ENCODE results near the gene DVL1.

The DVL1 gene

GRCh38 chr1:1314678-1315335, 34.4 kb downstream of the DVL1 start:
- DNase-seq (ENCODE audit: low read depth): no peak

DNA sequence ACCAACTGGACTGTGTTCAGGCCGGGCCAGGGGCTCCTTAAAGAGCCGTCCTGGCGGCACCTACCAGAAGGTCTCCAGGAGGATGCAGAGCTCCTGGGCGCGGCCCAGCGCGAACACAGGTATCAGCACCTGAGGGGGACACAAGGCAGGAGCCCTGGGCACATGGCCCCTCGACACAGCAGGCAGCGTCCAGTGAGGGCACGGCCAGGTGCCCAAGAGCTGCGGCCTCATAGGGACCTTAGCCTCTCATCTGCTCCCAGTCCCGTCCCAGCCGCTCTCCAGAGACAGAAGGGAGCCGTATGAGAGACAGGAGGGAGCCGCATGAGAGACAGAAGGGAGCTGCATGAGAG, 35.0 kb downstream of the DVL1 start:
- DNase-seq (ENCODE audit: low read depth): no peak
- TF ChIP-seq CTCF (IDR thresholded peaks at IDR 0.05; ENCODE audit: insufficient read depth, low read depth, low read length, missing control alignments): no peak
- H3K4me3 ChIP-seq (ENCODE audit: low read depth, low read length): no peak overlapping the region

More at GRCh38 chr1:1314678-1315335, 34.4 kb downstream of the DVL1 start:
- H3K4me3 ChIP-seq (ENCODE audit: low read depth, low read length): no peak overlapping the region
- TF ChIP-seq CTCF (IDR thresholded peaks at IDR 0.05; ENCODE audit: insufficient read depth, low read depth, low read length, missing control alignments): no peak

- no peak overlapping the region for H3K4me3 ChIP-seq (ENCODE audit: low read depth, low read length)
These were observed 35.5 kb downstream of the DVL1 start for GRCh38 chr1:1313500-1314236.

DNA sequence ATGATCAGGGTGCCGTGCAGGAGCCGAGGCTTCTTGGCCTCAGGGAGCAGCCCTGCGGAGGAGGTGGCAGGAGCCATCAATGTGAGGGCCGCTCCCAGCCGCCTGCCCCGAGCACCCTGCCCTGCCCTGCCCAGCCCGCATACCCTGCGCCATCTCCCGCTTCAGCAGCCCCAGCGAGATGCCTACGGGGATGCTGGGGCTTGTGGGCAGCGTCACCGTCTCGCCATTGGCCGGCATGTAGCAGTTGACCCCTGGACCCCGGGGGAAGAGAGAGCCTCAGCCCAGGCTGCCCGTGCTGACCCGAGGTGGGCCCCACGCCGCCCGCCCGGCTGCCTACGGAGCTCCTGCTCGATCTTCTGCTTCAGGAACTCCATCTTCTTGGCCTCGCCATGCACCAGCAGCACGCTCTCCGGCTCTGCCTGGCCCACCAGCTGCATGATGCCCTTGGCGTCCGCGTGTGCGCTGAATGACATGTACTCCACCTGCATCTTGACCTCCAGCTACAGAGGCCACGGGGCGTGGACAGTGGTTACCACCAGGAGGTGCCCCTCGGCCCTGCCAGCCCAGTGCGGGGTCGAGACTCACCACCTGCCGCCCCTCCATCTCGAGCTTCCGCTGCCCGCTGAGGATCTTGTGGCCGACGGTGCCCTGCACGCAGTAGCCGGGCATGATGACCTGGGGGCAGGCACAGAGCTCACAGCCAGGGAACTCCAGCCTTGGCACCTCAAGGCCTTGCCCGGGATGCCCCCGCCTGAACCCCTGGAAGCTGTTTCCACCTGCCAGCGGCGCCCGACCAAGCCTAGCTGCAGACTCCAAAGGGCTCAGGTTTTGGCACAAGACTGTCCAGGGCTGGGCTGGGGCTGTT, 36.5 kb downstream of the DVL1 start:
- no peak for TF ChIP-seq CTCF (IDR thresholded peaks at IDR 0.05; ENCODE audit: insufficient read depth, low read depth, low read length, missing control alignments)
- no peak for DNase-seq (ENCODE audit: low read depth)
- no peak overlapping the region for H3K4me3 ChIP-seq (ENCODE audit: low read depth, low read length)

More at GRCh38 chr1:1313500-1314236, 35.5 kb downstream of the DVL1 start:
- no peak for TF ChIP-seq CTCF (IDR thresholded peaks at IDR 0.05; ENCODE audit: insufficient read depth, low read depth, low read length, missing control alignments)
- no peak for DNase-seq (ENCODE audit: low read depth)

DNA sequence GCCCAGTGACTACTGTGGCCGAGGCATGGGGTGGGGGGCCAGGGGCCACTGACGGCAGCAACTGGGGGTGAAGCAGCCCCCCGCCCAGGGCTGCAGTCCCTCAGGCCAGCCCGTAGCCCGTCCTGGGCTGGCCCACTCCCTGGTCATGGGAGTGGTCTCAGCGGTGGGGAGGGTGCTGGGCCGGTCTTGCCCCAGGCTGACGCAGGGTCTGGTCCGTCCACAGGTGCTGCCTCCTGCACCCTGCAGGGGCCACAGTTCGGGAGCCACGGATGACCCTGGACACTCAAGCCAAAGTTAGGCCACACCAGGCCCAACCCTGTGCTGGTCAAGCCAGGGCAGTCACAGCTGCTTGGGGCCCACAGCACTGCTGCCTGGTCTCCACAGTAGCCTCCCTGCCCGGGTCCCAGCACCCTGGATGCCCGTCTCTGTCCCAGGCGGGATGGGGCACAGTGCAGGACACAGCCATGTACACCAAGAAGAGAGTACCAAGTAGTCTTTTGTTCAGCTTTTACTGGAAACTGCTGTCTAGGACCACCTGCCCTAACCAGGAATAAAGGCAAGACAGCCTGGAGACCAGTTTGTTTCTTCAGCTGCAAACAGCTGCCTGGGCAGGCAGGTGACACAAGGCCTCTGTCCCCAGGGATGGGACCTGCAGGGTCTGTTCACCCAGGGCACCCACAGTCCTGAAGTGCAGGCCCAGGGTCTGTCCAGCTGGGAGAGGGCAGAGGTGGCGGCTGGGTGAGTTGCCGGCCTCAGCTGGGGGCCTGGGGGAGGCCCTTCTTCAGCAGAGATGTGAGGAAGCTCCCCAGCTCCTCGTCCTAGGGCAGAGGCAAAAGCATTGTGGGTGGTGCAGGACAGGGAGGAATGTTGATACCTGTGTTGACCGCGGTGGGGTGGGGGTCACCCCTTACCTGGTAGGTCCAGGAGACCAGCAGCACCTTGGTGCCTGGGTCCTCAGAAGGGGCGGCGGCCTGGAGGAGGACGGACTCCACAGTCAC, 37.8 kb downstream of the DVL1 start:
- TF ChIP-seq CTCF (IDR thresholded peaks at IDR 0.05; ENCODE audit: insufficient read depth, low read depth, low read length, missing control alignments): no peak
- DNase-seq (ENCODE audit: low read depth): no peak
- H3K4me3 ChIP-seq (ENCODE audit: low read depth, low read length): no peak overlapping the region

DNA sequence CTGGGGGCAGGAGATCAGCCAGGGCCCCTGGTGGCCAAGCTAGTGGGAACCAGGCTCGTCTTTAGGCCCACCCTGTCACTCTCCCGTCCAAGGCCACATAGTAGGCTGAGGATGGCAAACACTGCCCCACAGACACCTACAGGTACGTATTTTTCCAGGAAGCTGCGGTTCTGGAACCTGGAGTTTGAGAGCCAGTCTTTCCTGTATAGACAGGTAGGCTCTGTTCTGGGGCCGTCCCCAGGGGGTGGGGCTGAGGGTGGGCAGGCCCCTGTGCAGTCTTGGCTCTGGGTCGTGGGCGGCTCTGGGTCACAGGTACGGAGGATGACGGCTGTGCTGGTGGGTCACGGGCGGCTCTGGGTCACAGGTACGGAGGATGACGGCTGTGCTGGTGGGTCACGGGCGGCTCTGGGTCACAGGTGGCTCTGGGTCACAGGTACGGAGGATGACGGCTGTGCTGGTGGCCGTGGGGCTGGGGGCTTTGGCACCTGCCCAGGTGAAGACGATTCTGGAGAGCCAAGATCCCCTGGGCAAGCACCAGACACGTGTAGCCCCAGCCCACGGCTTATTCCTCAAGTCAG, 38.7 kb downstream of the DVL1 start:
- no peak overlapping the region for H3K4me3 ChIP-seq (ENCODE audit: low read depth, low read length)
- no peak for TF ChIP-seq CTCF (IDR thresholded peaks at IDR 0.05; ENCODE audit: insufficient read depth, low read depth, low read length, missing control alignments)
- DNase-seq (ENCODE audit: low read depth): no peak
